NCI-H2029 treated with DMSO at 0.1 percent for 48 hours (cell line): ENCODE results near the gene BCL7B.
"Not testable (repeated sequence)": the region's sequence is repeated elsewhere in the genome, so short reads cannot be mapped to it uniquely, and the experiment has no call there.

ENCODE experiments used
- DNase-seq: peaks from one replicate; lab custom pipeline; 2025; lab: John Stamatoyannopoulos, UW

The BCL7B gene

GRCh38 chr7:73572767-73573186, 15.3 kb upstream of the BCL7B start:
- DNase-seq, result no peak

DNA sequence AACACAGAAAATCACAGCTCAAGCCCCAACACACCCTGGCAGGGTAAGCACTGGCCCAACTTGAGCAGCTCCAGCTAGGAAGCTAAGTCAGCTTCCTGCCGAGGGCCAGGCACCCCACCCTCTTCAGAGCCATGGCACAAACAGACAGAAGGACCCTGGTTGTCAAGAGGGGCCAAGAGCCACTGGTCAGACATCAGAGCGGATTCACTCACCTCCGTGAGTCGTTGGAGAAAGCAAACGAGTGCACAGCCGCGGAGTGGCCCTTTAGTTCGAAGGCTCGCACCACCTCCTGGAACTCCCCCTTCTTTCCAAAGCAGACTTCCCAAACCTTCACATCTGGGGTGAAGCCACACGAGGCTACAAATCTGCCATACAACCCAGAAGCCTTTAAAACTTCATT, 13.5 kb upstream of the BCL7B start:
- no peak for DNase-seq

GRCh38 chr7:73570521-73570920, 13.0 kb upstream of the BCL7B start:
- no peak for DNase-seq

DNA sequence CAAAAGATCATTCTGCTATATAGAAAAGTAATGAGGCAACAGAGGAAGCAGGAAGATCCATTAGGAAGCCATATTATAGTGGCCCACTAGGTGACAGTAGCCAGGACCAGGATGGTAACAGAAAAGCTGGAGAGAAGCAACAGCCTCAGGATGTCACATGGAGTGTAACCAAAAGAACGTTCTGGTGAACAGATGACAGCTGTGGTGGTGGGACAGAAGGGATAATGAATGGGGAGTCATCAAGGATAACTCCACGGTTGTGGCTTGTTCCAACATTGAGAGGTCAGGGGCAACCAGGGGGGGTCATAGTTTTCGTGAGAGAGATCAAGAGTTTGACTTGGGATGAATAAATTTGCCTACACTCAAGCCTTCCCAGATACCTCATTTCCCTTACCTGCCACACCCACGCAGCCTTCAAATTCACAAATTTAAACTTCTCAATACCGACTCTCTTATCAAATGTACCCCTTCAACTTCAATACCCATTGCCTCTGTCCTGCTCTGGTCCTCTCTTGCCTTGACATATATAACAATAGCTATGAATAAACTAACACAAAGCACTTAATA, 11.6 kb upstream of the BCL7B start:
- DNase-seq, result no peak

DNA sequence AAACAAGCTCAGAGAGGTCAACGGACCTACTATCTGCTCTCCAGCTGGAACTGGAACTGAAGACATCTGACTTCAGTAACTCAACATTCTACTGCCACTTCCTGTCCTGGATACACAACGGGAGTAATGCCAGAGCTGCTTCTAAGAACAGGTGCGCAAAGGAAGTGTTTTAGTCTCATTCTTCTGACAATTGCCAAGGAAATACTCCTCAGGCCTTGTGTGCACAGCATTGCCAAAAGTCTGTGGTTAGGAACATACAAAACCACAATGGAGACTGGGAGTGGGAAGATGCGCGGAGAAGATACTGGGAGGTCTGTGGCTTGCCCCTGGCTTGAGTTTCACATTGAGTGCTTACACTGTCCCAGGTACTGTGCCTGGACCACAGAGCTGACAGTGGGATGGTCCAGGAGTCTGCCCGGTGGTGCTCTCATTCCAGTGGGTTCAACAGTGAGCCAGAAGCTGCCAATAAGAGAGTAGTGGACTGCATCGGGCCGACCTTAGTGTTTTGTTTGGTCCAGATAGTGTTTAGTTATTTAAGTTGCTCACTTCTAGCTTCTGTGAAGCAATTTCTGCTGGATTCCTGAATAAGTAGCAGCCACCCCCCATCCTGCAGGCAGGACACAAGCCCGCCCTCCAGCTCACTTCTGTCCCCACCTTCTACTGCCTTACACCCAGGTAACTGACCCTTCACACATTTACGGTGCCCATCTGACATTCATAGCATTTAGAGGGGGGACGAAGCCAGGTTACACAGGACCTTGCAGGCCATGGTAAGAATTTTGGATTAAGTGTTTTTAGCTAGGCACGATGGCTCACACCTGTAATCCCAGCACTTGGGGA, 10.6 kb upstream of the BCL7B start:
- DNase-seq, result no peak

DNA sequence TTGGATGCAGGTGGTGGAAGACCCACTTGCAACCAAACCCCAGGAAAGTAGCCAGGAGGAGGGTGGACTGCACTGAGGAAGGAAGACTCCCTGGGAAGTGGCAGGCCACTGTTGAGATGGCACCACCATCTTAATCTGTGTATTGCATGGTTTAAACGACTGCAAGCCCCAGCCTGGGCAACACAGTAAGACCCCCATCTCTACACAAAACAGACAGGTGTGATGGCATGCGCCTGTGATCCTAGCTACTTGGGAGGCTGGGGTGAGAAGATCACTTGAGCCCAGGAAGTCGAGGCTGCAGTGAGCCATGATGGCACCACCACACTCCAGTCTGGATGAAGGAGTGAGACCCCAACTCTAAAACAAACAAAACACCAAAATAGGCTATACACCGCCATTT, 9.7 kb upstream of the BCL7B start:
- no peak for DNase-seq

- not testable (repeated sequence) for DNase-seq
Observed at GRCh38 chr7:73566431-73566830, 8.9 kb upstream of the BCL7B start.

GRCh38 chr7:73565675-73566340, 8.3 kb upstream of the BCL7B start:
- no peak for DNase-seq

DNA sequence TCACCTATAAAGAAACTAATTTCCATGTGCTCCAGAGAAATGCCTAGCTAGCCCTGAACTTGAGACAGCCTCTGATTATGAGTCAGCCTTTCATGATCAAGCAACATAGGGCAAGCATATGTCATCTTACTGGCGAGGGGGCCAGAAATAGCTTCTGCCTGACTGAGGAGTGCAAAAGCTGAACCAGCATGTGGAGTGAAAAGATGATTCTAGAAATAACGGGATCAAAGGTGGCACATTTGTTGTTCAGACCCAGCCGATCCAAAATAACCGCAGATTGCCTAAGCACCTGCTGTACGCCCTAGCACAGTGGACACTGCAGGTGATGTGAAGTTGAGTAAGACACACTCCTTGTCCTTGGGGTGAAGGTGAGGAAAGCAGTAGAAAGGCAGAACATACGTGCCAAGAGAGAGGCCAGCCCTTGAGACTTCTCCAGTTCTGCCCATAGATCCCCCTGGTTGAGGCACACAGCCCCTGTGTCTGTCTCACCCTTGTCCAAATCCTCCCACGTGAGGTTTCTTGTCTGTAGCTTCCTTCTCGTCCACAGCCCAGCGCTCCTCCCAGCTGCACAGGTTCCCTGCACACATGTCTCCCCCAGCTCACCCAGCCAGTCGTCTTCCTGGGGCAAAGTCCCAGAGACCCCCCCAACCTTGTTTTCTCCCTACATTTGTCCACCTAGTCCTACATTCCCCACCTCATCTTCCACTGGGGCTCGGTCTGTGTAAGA, 2.8 kb upstream of the BCL7B start:
- DNase-seq, result no peak

- DNase-seq, result peak; percentile 60
Observed at GRCh38 chr7:73557108-73557396, 438 bp downstream of the BCL7B start.

DNA sequence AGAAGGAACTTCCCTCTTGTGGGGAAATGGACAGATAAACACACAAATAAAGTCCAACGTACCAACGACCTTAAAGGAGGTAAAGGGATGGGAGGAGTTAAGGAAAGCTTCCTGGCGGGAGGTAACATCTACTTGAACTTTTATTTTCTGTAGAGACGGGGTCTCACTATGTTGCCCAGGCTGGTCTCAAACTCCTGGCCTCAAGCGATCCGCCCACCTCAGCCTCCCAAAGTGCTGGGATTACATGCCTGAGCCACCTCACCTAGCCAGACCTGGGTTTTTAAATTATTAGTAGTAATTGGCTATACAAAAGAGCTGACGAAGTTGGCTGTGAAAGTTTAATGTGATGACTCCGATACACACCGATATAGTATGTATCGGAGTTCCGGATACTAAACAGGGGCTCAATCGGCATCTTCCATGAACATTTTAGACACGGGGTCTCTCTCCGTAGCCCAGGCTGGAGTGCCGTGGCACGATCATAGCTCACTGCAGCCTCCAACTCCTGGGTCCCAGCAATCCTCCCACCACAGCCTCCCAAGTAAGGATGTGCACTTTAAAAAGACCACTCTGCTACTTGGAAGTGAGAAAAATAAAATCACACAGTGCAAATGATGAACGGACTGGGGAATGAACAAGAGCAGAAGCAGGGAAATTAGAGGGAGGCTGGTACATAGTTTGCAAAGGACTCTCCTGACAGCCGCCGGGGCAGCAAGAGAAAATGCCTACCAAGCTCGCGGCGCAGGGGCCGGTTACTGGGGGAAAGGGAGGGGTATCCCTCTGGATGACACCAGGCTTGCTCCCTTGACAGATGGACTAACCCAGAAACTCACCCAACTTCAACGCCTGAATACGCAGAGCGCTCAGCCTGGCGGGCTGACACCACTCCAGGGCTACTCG, 1.0 kb downstream of the BCL7B start:
- no peak for DNase-seq

- no peak for DNase-seq
Observed at GRCh38 chr7:73555411-73555982, 2.0 kb downstream of the BCL7B start.

- DNase-seq, result not testable (repeated sequence)
Observed at GRCh38 chr7:73550093-73550492, 7.4 kb downstream of the BCL7B start.

- no peak for DNase-seq
Observed at GRCh38 chr7:73549176-73549575, 8.3 kb downstream of the BCL7B start.

DNA sequence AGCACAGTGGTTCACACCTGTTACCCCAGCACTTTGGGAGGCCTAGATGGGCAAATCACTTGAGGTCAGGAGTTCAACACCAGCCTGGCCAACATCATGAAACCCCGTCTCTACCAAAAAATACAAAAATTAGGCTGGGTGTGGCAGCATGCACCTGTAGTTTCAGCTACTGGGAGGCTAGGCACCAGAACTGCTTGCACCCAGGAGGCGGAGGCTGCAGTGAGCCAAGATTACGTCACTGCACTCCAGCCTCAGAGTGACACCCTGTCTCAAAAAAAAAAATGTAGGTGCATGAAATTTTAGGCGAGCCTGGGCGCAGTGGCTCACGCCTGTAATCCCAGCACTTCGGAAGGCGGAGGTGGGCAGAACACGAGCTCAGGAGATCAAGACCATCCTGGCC, 9.6 kb downstream of the BCL7B start:
- DNase-seq, result no peak

DNA sequence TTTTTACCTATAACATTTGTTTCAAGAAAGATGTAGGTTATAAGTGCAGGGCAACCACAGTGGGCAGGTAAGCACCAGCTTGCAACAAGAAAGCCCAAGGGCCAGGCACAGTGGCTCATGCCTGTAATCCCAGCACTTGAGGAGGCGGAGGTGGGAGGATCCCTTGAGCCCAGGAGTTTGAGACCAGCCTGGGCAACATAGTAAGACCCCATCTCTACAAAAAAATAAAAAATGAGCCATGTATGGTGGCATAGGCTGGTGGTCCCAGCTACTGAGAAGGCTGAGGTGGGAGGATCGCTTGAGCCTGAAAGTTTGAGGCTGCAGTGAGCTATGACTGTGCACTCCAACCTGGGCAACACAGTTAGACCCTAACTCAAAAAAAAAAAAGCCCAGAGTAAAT, 12.8 kb downstream of the BCL7B start:
- DNase-seq, result no peak

GRCh38 chr7:73541722-73542121, 15.8 kb downstream of the BCL7B start:
- no peak for DNase-seq

DNA sequence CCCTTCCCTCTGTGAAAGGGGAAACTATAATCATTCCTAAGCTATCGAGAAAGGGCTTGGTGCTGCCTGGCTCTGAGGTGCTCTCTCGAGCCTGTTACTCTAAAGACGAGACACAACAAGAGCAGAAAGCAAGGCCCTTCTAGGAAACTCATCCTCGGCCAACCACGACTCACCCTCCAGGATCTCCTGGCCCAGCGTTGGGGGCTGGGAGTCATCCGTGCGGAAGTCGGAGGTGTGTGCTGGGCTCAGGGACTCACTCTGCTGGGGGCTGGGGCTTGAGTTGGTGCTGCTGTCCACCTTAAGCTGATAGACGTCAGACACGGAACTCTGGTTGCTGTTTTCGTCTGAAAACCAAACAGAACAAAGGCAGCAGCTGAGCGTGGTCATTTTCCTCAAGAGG, 17.8 kb downstream of the BCL7B start:
- DNase-seq, result no peak

- not testable (repeated sequence) for DNase-seq
Observed at GRCh38 chr7:73538510-73538909, 19.0 kb downstream of the BCL7B start.

DNA sequence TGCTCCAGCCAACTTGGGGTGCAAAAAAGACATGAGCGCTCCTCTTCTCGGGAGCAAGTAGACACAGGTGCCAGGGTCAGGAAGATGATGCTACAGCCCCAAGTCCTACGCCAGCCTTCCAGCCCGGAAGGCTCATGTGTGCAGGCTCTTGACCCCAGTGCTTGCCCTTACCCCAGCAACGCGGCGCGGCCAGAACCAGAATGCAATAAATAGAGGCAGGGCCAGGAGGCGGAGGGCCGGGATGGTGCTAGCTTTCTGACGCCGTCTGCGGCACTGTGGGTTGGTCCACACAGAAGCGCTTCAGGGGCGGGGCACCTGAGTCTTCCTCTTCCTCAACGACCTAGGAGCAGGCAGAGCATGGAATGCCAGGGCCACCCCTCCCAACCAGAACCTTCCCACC, 20.4 kb downstream of the BCL7B start:
- DNase-seq, result no peak

GRCh38 chr7:73536479-73536878, 21.0 kb downstream of the BCL7B start:
- DNase-seq, result no peak
